Measurements from ENCODE around the gene ARHGAP4. TPM values are rescaled to one million over a fixed set of nuclear protein-coding genes. Genes with fewer than 3 reads are reported as not detected.

Gene ARHGAP4
- total and polyA plus RNA-seq, 2 donors from 2014 or later: 38.3 to 73.0 TPM

GRCh38 chrX:153969125-153969903 lies 43.2 kb upstream of the ARHGAP4 start:
- Histone ChIP-seq H3K36me3 (ENCODE audit: control insufficient read depth in 2 of 3, insufficient read depth in 3 of 3, low read length in 3 of 3) (no peaks in the 10 kb centered on the region), H3K27me3 (ENCODE audit: control insufficient read depth, insufficient read depth, low read length) (no peaks in the 10 kb centered on the region), H3K9me3 (ENCODE audit: control insufficient read depth in 2 of 3, insufficient read depth in 1 of 3, low read length in 3 of 3) (no peaks in the 10 kb centered on the region), H3K4me3 (ENCODE audit: low read length in 3 of 3) (peak overlapping the region; percentile 36 to 88 (median 50)), H3K27ac (ENCODE audit: low read depth in 2 of 2, low read length in 2 of 2) (peak overlapping the region in 1 of 2 donors; percentile 47), H3K9ac (ENCODE audit: low read length in 3 of 3) (peak overlapping the region in 2 of 3 donors; percentile 32 to 40), H3K4me1 (ENCODE audit: control insufficient read depth in 2 of 3, insufficient read depth in 2 of 3, low read depth in 1 of 3, low read length in 3 of 3) (peaks cover 0 to 44% (median 24%) of the 10 kb centered on the region in 3 donors)
- peak in 1 of 5 donors; percentile 80 for DNase-seq
- no peak for FAIRE-seq
- intact Hi-C loops (cut with DNase I): no loop called here
- TF ChIP-seq, protein P1, sequence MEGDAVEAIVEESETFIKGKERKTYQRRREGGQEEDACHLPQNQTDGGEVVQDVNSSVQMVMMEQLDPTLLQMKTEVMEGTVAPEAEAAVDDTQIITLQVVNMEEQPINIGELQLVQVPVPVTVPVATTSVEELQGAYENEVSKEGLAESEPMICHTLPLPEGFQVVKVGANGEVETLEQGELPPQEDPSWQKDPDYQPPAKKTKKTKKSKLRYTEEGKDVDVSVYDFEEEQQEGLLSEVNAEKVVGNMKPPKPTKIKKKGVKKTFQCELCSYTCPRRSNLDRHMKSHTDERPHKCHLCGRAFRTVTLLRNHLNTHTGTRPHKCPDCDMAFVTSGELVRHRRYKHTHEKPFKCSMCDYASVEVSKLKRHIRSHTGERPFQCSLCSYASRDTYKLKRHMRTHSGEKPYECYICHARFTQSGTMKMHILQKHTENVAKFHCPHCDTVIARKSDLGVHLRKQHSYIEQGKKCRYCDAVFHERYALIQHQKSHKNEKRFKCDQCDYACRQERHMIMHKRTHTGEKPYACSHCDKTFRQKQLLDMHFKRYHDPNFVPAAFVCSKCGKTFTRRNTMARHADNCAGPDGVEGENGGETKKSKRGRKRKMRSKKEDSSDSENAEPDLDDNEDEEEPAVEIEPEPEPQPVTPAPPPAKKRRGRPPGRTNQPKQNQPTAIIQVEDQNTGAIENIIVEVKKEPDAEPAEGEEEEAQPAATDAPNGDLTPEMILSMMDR (IDR thresholded peaks at IDR 0.05; ENCODE audit: borderline replicate concordance, extremely low read depth, insufficient read depth): no peak

GRCh38 chrX:153968754-153969124 lies 42.7 kb upstream of the ARHGAP4 start:
- intact Hi-C loops (cut with DNase I): no loop called here
- Histone ChIP-seq H3K4me3 (ENCODE audit: low read length in 3 of 3) (peak overlapping the region in 1 of 3 donors; percentile 88), H3K9ac (ENCODE audit: low read length in 3 of 3) (no peak overlapping the region), H3K9me3 (ENCODE audit: control insufficient read depth in 2 of 3, insufficient read depth in 1 of 3, low read length in 3 of 3) (no peaks in the 10 kb centered on the region), H3K36me3 (ENCODE audit: control insufficient read depth in 2 of 3, insufficient read depth in 3 of 3, low read length in 3 of 3) (no peaks in the 10 kb centered on the region), H3K27me3 (ENCODE audit: control insufficient read depth, insufficient read depth, low read length) (no peaks in the 10 kb centered on the region), H3K4me1 (ENCODE audit: control insufficient read depth in 2 of 3, insufficient read depth in 2 of 3, low read depth in 1 of 3, low read length in 3 of 3) (peaks cover 0 to 39% (median 20%) of the 10 kb centered on the region in 3 donors), H3K27ac (ENCODE audit: low read depth in 2 of 2, low read length in 2 of 2) (no peak overlapping the region)
- no peak for FAIRE-seq
- TF ChIP-seq, protein P1 (IDR thresholded peaks at IDR 0.05; ENCODE audit: borderline replicate concordance, extremely low read depth, insufficient read depth): no peak
- DNase-seq: peak in 3 of 5 donors; percentile 18 to 75 (median 36)

GRCh38 chrX:153968255-153968654 lies 42.2 kb upstream of the ARHGAP4 start:
- Histone ChIP-seq H3K4me3 (ENCODE audit: low read length in 3 of 3) (peak overlapping the region in 1 of 3 donors; percentile 88), H3K4me1 (ENCODE audit: control insufficient read depth in 2 of 3, insufficient read depth in 2 of 3, low read depth in 1 of 3, low read length in 3 of 3) (peaks cover 0 to 34% (median 19%) of the 10 kb centered on the region in 3 donors), H3K9me3 (ENCODE audit: control insufficient read depth in 2 of 3, insufficient read depth in 1 of 3, low read length in 3 of 3) (no peaks in the 10 kb centered on the region), H3K9ac (ENCODE audit: low read length in 3 of 3) (no peak overlapping the region), H3K27me3 (ENCODE audit: control insufficient read depth, insufficient read depth, low read length) (no peaks in the 10 kb centered on the region), H3K27ac (ENCODE audit: low read depth in 2 of 2, low read length in 2 of 2) (no peak overlapping the region), H3K36me3 (ENCODE audit: control insufficient read depth in 2 of 3, insufficient read depth in 3 of 3, low read length in 3 of 3) (no peaks in the 10 kb centered on the region)
- no peak for DNase-seq
- no peak for FAIRE-seq
- intact Hi-C loops (cut with DNase I): no loop called here
- TF ChIP-seq, protein P1 (IDR thresholded peaks at IDR 0.05; ENCODE audit: borderline replicate concordance, extremely low read depth, insufficient read depth): no peak

All from kidney (tissue), 14 donors.